ENCODE measurements around the gene ACSM6.

Gene ACSM6

GRCh38 chr10:95263864-95264226 is 69.8 kb downstream of the ACSM6 start:
- Histone ChIP-seq H3K4me1 (ENCODE audit: control insufficient read depth in 1 of 2, insufficient read depth in 2 of 2, low read length in 2 of 2) (peaks cover 41 to 42% of the 10 kb centered on the region in 2 experiments), H2AK5ac (ENCODE audit: low read length) (peak overlapping the region; percentile 96), H3K27me3 (ENCODE audit: insufficient read depth, low read length) (no peaks in the 10 kb centered on the region), H3K27ac (ENCODE audit: low read depth, low read length) (peak overlapping the region; percentile 87), H2BK120ac (ENCODE audit: insufficient read depth, low read length, poor library complexity) (peak overlapping the region; percentile 93), H2AFZ (ENCODE audit: insufficient read depth, low read length, poor library complexity) (no peak overlapping the region), H3K14ac (ENCODE audit: low read length) (peak overlapping the region; percentile 95), H3K23ac (ENCODE audit: low read length) (no peak overlapping the region), H4K8ac (ENCODE audit: low read depth, low read length) (peak overlapping the region; percentile 76), H3K9me3 (ENCODE audit: insufficient read depth, low read depth, low read length) (no peaks in the 10 kb centered on the region), H3K4ac (ENCODE audit: low read depth, low read length) (peak overlapping the region; percentile 44), H2BK12ac (ENCODE audit: low read length) (peak overlapping the region; percentile 97), H3K36me3 (ENCODE audit: control insufficient read depth in 1 of 2, insufficient read depth in 2 of 2, low read length in 2 of 2) (peaks cover 18 to 19% of the 10 kb centered on the region in 2 experiments), H3K79me2 (ENCODE audit: control insufficient read depth, insufficient read depth, low read length, poor library complexity) (peaks cover 10% of the 10 kb centered on the region), H4K12ac (ENCODE audit: low read depth, low read length) (no peak overlapping the region), H3K79me1 (ENCODE audit: low read length) (peaks cover 46% of the 10 kb centered on the region), H3K9ac (ENCODE audit: low read length) (no peak overlapping the region), H3K4me3 (ENCODE audit: low read depth, low read length) (no peak overlapping the region), H4K91ac (ENCODE audit: low read depth, low read length) (peak overlapping the region; percentile 82), H3K18ac (ENCODE audit: low read length) (peak overlapping the region; percentile 97), H2BK5ac (ENCODE audit: low read depth, low read length, poor library complexity) (peak overlapping the region; percentile 89), H3K4me2 (ENCODE audit: low read length) (peak overlapping the region; percentile 20)
- no CpG with 5 or more reads among the region's 7 CpGs for WGBS (ENCODE audit: extremely low coverage, insufficient coverage, insufficient read length)
- DNase-seq, result no peak

- Histone ChIP-seq H4K8ac (ENCODE audit: low read depth, low read length) (peak overlapping the region; percentile 76), H2AK5ac (ENCODE audit: low read length) (peak overlapping the region; percentile 96), H4K12ac (ENCODE audit: low read depth, low read length) (no peak overlapping the region), H3K23ac (ENCODE audit: low read length) (no peak overlapping the region), H3K4me1 (ENCODE audit: control insufficient read depth in 1 of 2, insufficient read depth in 2 of 2, low read length in 2 of 2) (peaks cover 45 to 46% of the 10 kb centered on the region in 2 experiments), H2BK5ac (ENCODE audit: low read depth, low read length, poor library complexity) (peak overlapping the region; percentile 89), H3K27me3 (ENCODE audit: insufficient read depth, low read length) (no peaks in the 10 kb centered on the region), H4K91ac (ENCODE audit: low read depth, low read length) (peak overlapping the region; percentile 82), H2BK12ac (ENCODE audit: low read length) (peak overlapping the region; percentile 97), H3K18ac (ENCODE audit: low read length) (peak overlapping the region; percentile 97), H3K14ac (ENCODE audit: low read length) (peak overlapping the region; percentile 95), H3K4me2 (ENCODE audit: low read length) (peak overlapping the region; percentile 20), H3K9ac (ENCODE audit: low read length) (no peak overlapping the region), H3K4ac (ENCODE audit: low read depth, low read length) (peak overlapping the region; percentile 43), H3K9me3 (ENCODE audit: insufficient read depth, low read depth, low read length) (no peaks in the 10 kb centered on the region), H3K4me3 (ENCODE audit: low read depth, low read length) (no peak overlapping the region), H2BK120ac (ENCODE audit: insufficient read depth, low read length, poor library complexity) (peak overlapping the region; percentile 93), H3K79me2 (ENCODE audit: control insufficient read depth, insufficient read depth, low read length, poor library complexity) (peaks cover 10% of the 10 kb centered on the region), H3K27ac (ENCODE audit: low read depth, low read length) (peak overlapping the region; percentile 87), H2AFZ (ENCODE audit: insufficient read depth, low read length, poor library complexity) (no peak overlapping the region), H3K79me1 (ENCODE audit: low read length) (peaks cover 48% of the 10 kb centered on the region), H3K36me3 (ENCODE audit: control insufficient read depth in 1 of 2, insufficient read depth in 2 of 2, low read length in 2 of 2) (peaks cover 17 to 18% of the 10 kb centered on the region in 2 experiments)
- DNase-seq, result peak; percentile 95 to 97
- WGBS (ENCODE audit: extremely low coverage, insufficient coverage, insufficient read length), result no CpG with 5 or more reads among the region's 6 CpGs
Observed at GRCh38 chr10:95264227-95265051, 70.4 kb downstream of the ACSM6 start.

- peak overlapping the region; percentile 38 for H4K91ac ChIP-seq (ENCODE audit: low read depth, low read length)
- WGBS (ENCODE audit: extremely low coverage, insufficient coverage, insufficient read length), result no CpG with 5 or more reads among the region's 8 CpGs
- H3K79me2 ChIP-seq (ENCODE audit: control insufficient read depth, insufficient read depth, low read length, poor library complexity), result peaks cover 7% of the 10 kb centered on the region
- peak overlapping the region; percentile 45 for H3K14ac ChIP-seq (ENCODE audit: low read length)
- H4K8ac ChIP-seq (ENCODE audit: low read depth, low read length), result peak overlapping the region; percentile 44
- H2AFZ ChIP-seq (ENCODE audit: insufficient read depth, low read length, poor library complexity), result no peak overlapping the region
- H3K4me2 ChIP-seq (ENCODE audit: low read length), result no peak overlapping the region
- peak overlapping the region; percentile 29 for H2BK120ac ChIP-seq (ENCODE audit: insufficient read depth, low read length, poor library complexity)
- H3K4ac ChIP-seq (ENCODE audit: low read depth, low read length), result peak overlapping the region; percentile 65
- peak overlapping the region; percentile 91 for H2BK12ac ChIP-seq (ENCODE audit: low read length)
- H2AK5ac ChIP-seq (ENCODE audit: low read length), result peak overlapping the region; percentile 85
- peaks cover 43% of the 10 kb centered on the region for H3K79me1 ChIP-seq (ENCODE audit: low read length)
- H4K12ac ChIP-seq (ENCODE audit: low read depth, low read length), result no peak overlapping the region
- H3K27me3 ChIP-seq (ENCODE audit: insufficient read depth, low read length), result no peaks in the 10 kb centered on the region
- peak overlapping the region; percentile 25 for H2BK5ac ChIP-seq (ENCODE audit: low read depth, low read length, poor library complexity)
- no peak overlapping the region for H3K9ac ChIP-seq (ENCODE audit: low read length)
- peak in 1 of 2 donors; percentile 46 for DNase-seq
- no peaks in the 10 kb centered on the region for H3K9me3 ChIP-seq (ENCODE audit: insufficient read depth, low read depth, low read length)
- H3K23ac ChIP-seq (ENCODE audit: low read length), result no peak overlapping the region
- peak overlapping the region; percentile 87 for H3K27ac ChIP-seq (ENCODE audit: low read depth, low read length)
- H3K18ac ChIP-seq (ENCODE audit: low read length), result peak overlapping the region; percentile 65
- no peak overlapping the region for H3K4me3 ChIP-seq (ENCODE audit: low read depth, low read length)
- peaks cover 40% of the 10 kb centered on the region in 2 experiments for H3K4me1 ChIP-seq (ENCODE audit: control insufficient read depth in 1 of 2, insufficient read depth in 2 of 2, low read length in 2 of 2)
- H3K36me3 ChIP-seq (ENCODE audit: control insufficient read depth in 1 of 2, insufficient read depth in 2 of 2, low read length in 2 of 2), result peaks cover 16 to 17% of the 10 kb centered on the region in 2 experiments
Observed at GRCh38 chr10:95265572-95265971, 71.5 kb downstream of the ACSM6 start.

DNA sequence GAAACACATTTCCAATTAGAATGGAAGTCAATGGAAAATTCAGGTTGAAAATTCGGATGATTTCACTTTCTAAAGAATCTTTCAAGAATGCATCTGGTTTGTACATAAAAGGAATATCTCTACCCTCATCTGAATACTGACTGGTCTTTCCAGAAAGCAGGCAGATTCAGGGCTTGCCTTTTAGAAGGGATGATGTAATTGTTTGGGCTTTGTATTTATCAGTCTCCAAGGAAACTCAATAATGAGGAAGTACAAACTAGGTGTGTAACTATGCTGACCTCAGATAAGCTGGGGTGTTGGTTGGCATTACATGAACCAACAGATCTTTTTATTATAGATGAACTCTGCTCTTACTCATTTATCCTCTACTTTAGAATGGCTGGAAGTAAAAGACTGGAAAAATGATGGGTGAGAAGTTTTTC is 72.6 kb downstream of the ACSM6 start:
- no peak overlapping the region for H4K12ac ChIP-seq (ENCODE audit: low read depth, low read length)
- no peak overlapping the region for H3K4me2 ChIP-seq (ENCODE audit: low read length)
- peak overlapping the region; percentile 77 for H2BK5ac ChIP-seq (ENCODE audit: low read depth, low read length, poor library complexity)
- H3K27me3 ChIP-seq (ENCODE audit: insufficient read depth, low read length), result no peaks in the 10 kb centered on the region
- no peak overlapping the region for H3K18ac ChIP-seq (ENCODE audit: low read length)
- peaks cover 34% of the 10 kb centered on the region for H3K79me1 ChIP-seq (ENCODE audit: low read length)
- DNase-seq, result peak; percentile 73 to 99
- peak overlapping the region; percentile 79 for H4K91ac ChIP-seq (ENCODE audit: low read depth, low read length)
- H2BK12ac ChIP-seq (ENCODE audit: low read length), result no peak overlapping the region
- H2AFZ ChIP-seq (ENCODE audit: insufficient read depth, low read length, poor library complexity), result no peak overlapping the region
- no peak overlapping the region for H3K23ac ChIP-seq (ENCODE audit: low read length)
- H3K4me3 ChIP-seq (ENCODE audit: low read depth, low read length), result no peak overlapping the region
- peaks cover 32 to 34% of the 10 kb centered on the region in 2 experiments for H3K4me1 ChIP-seq (ENCODE audit: control insufficient read depth in 1 of 2, insufficient read depth in 2 of 2, low read length in 2 of 2)
- H3K14ac ChIP-seq (ENCODE audit: low read length), result no peak overlapping the region
- peaks cover 17 to 23% of the 10 kb centered on the region in 2 experiments for H3K36me3 ChIP-seq (ENCODE audit: control insufficient read depth in 1 of 2, insufficient read depth in 2 of 2, low read length in 2 of 2)
- H3K4ac ChIP-seq (ENCODE audit: low read depth, low read length), result no peak overlapping the region
- WGBS (ENCODE audit: extremely low coverage, insufficient coverage, insufficient read length), result no CpG with 5 or more reads among the region's 1 CpG
- H3K9me3 ChIP-seq (ENCODE audit: insufficient read depth, low read depth, low read length), result no peaks in the 10 kb centered on the region
- H4K8ac ChIP-seq (ENCODE audit: low read depth, low read length), result no peak overlapping the region
- H3K9ac ChIP-seq (ENCODE audit: low read length), result no peak overlapping the region
- H3K79me2 ChIP-seq (ENCODE audit: control insufficient read depth, insufficient read depth, low read length, poor library complexity), result peaks cover 7% of the 10 kb centered on the region
- H2BK120ac ChIP-seq (ENCODE audit: insufficient read depth, low read length, poor library complexity), result no peak overlapping the region
- H3K27ac ChIP-seq (ENCODE audit: low read depth, low read length), result peak overlapping the region; percentile 92
- no peak overlapping the region for H2AK5ac ChIP-seq (ENCODE audit: low read length)
